Endothelial cell of umbilical vein (primary cell): ENCODE data around the gene RRAGD.

Source experiments
- CTCF ChIP-seq, 2 donors: IDR thresholded peaks; 1 replicate in 1 of 2; 2 replicates in 1 of 2; pipeline ENCODE4 v1.5.1; 2011; ENCODE audit warnings: low read length in 2 of 2, mild to moderate bottlenecking in 2 of 2, moderate library complexity in 2 of 2, control low read depth in 1 of 2, inconsistent platforms in 1 of 2, low read depth in 1 of 2; ENCODE audit not compliant: insufficient read depth in 1 of 2; ENCODE audit errors: extremely low read depth in 1 of 2
- EZH2 ChIP-seq: IDR thresholded peaks from 2 replicates; pipeline ENCODE4 v1.6.1; 2012; ENCODE audit warnings: borderline replicate concordance, low read depth, mild to moderate bottlenecking, moderate library complexity, low read length, inconsistent platforms; ENCODE audit not compliant: severe bottlenecking
- GATA2 ChIP-seq: IDR thresholded peaks from 2 replicates; pipeline ENCODE4 v1.7.0; 2011; ENCODE audit warnings: low read depth, mild to moderate bottlenecking, moderate library complexity, mixed read lengths, low read length; ENCODE audit not compliant: insufficient read length, insufficient read depth
- JUN ChIP-seq: IDR thresholded peaks from 2 replicates; pipeline ENCODE4 v1.6.1; 2011; ENCODE audit warnings: borderline replicate concordance, low read depth; ENCODE audit not compliant: insufficient read length, insufficient read depth
- POLR2A ChIP-seq: IDR thresholded peaks from 2 replicates; pipeline ENCODE4 v1.6.1; 2012; ENCODE audit warnings: low read depth, mild to moderate bottlenecking, control low read depth, low read length
- POLR2AphosphoS5 ChIP-seq: IDR thresholded peaks from 2 replicates; pipeline ENCODE4 v1.6.1; 2012; ENCODE audit warnings: low read depth, mild to moderate bottlenecking, control low read depth, low read length, moderate library complexity; ENCODE audit not compliant: insufficient read depth

GRCh38 chr6:89317067-89317466 lies 95.0 kb downstream of the RRAGD start:
- TF ChIP-seq CTCF (IDR thresholded peaks at IDR 0.05; ENCODE audit: extremely low read depth in 1 of 2, insufficient read depth in 1 of 2, low read depth in 1 of 2, low read length in 2 of 2) (no peak), GATA2 (no peak), POLR2A (no peak), POLR2AphosphoS5 (no peak), JUN (no peak), EZH2 (no peak)
